ENCODE measurements around the gene PRC1.

Gene PRC1

DNA sequence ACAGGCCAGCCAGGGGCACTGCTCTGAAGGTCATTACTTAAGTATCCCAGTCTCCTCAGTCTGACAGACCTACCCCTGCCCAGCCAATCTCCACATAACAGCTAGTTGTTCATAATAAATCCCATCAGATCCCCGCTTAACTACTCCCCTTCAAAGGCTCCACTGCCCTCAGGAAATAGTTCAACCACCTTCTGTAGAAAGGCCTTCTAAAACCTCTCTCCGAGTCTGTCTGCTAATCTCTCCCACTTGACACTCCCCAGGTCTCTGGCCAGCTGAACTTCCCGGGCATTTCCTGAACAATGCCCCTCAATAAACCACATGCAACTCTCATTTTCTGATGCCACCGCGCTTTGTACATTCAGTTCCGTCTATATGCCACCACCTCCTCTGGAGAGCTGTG is 6.0 kb downstream of the PRC1 start:
- no peak overlapping the region for H3K27ac ChIP-seq
- TF ChIP-seq, protein P1, sequence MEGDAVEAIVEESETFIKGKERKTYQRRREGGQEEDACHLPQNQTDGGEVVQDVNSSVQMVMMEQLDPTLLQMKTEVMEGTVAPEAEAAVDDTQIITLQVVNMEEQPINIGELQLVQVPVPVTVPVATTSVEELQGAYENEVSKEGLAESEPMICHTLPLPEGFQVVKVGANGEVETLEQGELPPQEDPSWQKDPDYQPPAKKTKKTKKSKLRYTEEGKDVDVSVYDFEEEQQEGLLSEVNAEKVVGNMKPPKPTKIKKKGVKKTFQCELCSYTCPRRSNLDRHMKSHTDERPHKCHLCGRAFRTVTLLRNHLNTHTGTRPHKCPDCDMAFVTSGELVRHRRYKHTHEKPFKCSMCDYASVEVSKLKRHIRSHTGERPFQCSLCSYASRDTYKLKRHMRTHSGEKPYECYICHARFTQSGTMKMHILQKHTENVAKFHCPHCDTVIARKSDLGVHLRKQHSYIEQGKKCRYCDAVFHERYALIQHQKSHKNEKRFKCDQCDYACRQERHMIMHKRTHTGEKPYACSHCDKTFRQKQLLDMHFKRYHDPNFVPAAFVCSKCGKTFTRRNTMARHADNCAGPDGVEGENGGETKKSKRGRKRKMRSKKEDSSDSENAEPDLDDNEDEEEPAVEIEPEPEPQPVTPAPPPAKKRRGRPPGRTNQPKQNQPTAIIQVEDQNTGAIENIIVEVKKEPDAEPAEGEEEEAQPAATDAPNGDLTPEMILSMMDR (IDR thresholded peaks at IDR 0.05): no peak
- no peak for TF ChIP-seq ZFX (IDR thresholded peaks at IDR 0.05; ENCODE audit: borderline replicate concordance)

DNA sequence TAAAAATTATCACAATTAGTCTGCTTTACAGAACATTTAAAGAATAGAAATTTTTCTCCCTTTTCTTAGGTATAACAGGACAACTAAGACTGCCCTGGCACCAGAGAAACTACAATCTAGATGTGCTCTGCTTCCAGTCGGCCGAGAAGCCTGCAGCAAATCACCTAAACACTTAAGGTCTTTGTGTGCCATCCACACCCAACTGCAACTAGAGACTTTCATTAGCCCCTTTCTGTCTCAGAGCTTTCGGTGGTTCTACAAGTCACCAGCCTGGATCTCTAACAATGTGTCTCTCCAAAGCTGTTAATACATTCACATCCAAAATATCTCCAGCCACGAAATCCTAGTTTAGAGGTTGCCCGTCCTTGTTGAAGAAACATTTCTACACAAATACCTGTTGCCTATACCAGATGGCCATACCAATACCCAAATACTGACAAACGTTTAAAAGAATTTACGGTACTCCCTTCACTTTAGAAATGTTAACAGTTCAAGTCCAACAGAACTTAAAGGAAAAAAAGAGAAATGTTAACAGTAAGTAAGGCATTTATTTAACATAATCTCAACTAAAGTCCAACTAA is 6.7 kb downstream of the PRC1 start:
- H3K27ac ChIP-seq: peak overlapping the region; percentile 2; the same call in 1 of the 2 replicates
- no peak for TF ChIP-seq ZFX (IDR thresholded peaks at IDR 0.05; ENCODE audit: borderline replicate concordance)
- TF ChIP-seq, protein P1 (IDR thresholded peaks at IDR 0.05): no peak

DNA sequence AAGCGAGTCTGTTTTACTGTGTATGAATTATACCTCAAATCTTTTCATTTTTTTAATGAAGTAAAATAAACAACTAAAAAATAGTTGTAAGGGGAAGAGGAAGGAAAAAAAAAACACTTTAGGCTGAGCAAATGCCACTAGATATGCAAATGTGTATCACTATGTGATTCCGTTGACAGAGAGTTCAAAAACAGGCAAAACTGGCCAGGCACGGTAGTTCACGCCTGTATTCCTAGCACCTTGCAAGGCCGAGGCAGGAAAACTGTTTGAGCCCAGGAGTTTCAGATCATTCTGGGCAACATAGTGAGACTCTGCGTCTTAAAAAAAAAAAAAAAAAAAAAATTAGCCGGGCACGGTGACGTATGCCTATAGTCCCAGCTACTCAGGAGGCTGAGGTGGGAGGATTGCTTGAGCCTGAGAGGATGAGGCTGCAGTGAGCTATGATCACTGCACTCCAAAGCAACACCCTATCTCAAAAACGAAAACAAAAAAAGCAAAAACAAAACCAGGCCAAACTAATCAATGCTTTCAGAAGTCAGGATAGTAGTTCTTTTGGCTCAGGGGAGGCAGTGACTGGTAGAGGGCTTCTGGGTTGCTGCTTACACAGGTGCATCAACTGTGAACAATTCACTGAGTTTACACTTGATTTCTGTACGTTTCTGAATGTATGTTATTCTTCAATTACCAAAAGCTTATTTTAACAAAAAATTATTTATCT is 7.4 kb downstream of the PRC1 start:
- H3K27ac ChIP-seq: peak overlapping the region; percentile 2; the same call in 1 of the 2 replicates
- TF ChIP-seq, protein P1 (IDR thresholded peaks at IDR 0.05): no peak
- no peak for TF ChIP-seq ZFX (IDR thresholded peaks at IDR 0.05; ENCODE audit: borderline replicate concordance)

DNA sequence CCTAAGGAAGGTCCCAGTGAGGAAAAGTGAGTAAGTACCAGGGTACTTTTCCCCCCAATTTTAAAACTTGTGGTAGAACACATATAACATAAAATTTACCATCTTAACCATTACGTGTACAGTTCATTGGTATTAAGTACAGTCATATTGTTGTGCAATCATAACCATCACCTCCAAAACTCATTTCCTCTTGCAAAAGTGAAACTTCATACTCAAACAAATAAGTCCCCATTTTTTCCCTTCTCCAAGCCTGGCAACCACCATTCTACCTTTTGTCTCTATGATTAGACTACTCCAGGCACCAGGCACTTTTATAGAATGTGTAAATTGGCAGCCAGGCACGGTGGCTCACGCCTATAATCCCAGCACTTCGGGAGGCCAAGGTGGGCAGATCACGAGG is 12.2 kb downstream of the PRC1 start:
- TF ChIP-seq, protein P1 (IDR thresholded peaks at IDR 0.05): no peak
- no peak for TF ChIP-seq ZFX (IDR thresholded peaks at IDR 0.05; ENCODE audit: borderline replicate concordance)
- no peak overlapping the region for H3K27ac ChIP-seq

DNA sequence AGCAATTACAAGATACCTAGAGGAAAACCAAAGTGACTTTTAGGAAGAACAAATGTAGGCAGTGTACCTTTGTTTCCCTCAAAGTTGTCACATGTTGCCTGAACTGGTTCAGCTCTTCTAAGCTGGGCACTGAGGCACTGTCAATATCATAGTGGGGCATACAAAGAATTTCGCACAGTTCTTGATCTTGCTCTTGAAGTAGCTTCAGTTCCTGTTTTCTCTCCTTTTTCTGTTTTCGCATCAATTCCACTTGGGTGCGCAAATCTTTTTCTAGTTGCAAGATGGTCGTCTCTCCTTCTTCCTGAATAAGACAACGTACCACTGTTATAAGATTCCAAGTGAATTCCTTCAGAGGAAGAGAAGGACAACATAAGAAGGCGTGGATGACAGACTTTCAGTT is 12.7 kb downstream of the PRC1 start:
- H3K27ac ChIP-seq: no peak overlapping the region
- TF ChIP-seq ZFX (IDR thresholded peaks at IDR 0.05; ENCODE audit: borderline replicate concordance): no peak
- TF ChIP-seq, protein P1 (IDR thresholded peaks at IDR 0.05): no peak

DNA sequence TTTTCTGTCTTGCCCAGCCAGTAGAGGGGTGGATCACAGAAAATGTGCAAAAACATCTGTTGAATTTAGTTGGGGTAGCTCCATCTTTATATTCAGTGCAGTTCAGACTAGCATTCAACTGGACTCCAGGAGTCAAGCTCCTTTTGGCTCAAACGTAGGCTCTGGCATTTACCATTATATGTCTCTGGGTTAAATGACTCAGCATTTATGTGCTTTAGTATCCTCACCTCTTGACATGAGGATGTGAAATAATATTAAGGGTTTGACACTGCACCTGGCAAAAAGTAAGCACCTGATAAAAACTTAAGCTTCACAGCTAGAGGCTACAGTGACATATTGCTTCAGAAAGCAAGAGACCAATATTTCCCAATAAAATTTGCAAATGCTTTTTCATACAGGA is 14.8 kb downstream of the PRC1 start:
- TF ChIP-seq, protein P1 (IDR thresholded peaks at IDR 0.05): no peak
- TF ChIP-seq ZFX (IDR thresholded peaks at IDR 0.05; ENCODE audit: borderline replicate concordance): no peak
- peak overlapping the region; percentile 37; the same call in 1 of the 2 replicates for H3K27ac ChIP-seq

DNA sequence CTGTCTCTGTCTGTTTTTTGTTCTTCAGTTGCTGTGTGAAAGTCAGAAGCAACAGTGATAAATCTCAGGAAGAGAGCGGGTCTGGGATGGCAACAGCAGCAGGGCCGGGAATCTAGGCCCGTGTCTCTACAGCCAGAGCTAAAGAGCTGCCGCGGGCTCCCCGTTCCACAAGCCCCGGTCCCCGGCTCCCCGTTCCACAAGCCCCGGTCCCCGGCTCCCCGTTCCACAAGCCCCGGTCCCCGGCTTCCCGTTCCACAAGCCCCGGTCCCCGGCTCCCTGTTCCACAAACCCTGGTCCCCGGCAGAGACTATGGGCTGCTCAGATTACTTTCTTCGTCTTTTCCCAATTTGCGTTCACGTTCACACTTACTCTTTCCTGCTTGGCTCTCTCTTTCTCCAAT is 20.1 kb downstream of the PRC1 start:
- TF ChIP-seq, protein P1 (IDR thresholded peaks at IDR 0.05): no peak
- no peak for TF ChIP-seq ZFX (IDR thresholded peaks at IDR 0.05; ENCODE audit: borderline replicate concordance)
- H3K27ac ChIP-seq: no peak overlapping the region

All from 22Rv1 (cell line).